CD14-positive monocyte (primary cell): ENCODE measurements around the gene TNFSF4. TPM values are rescaled to one million over a fixed set of nuclear protein-coding genes. Genes with fewer than 3 reads are reported as not detected.

Source experiments
- DNase-seq, 3 donors: peaks; one replicate each; pipeline ENCODE4 v3.0.0-alpha.2; 2011 to 2022
- H2AFZ ChIP-seq: 2 replicates; pipeline ENCODE4 v1.6.0; 2012; ENCODE audit warnings: mild to moderate bottlenecking, low read depth, low read length, inconsistent platforms; ENCODE audit not compliant: insufficient read depth, poor library complexity, severe bottlenecking
- H3K27ac ChIP-seq, 2 donors: 1 replicate in 1 of 2; 2 replicates in 1 of 2; pipeline ENCODE4 v1.5.1; 2012 to 2013; ENCODE audit warnings: low read length in 2 of 2, control low read depth in 1 of 2, inconsistent platforms in 1 of 2, low read depth in 1 of 2, mild to moderate bottlenecking in 1 of 2
- H3K27me3 ChIP-seq, 2 donors: one replicate each; pipeline versions ENCODE4 v1.6.0 to v1.6.1; 2011 to 2013; ENCODE audit warnings: low read length in 2 of 2; ENCODE audit not compliant: control insufficient read depth in 2 of 2, insufficient read depth in 2 of 2
- H3K36me3 ChIP-seq, 2 donors: replicated peaks in 1 of 2; 1 replicate in 1 of 2; 2 replicates in 1 of 2; pipeline versions ENCODE4 v1.5.1 to v1.6.1; 2012 to 2013; ENCODE audit warnings: low read length in 2 of 2, control low read depth in 1 of 2, inconsistent platforms in 1 of 2, mild to moderate bottlenecking in 1 of 2; ENCODE audit not compliant: insufficient read depth in 2 of 2, control insufficient read depth in 1 of 2
- H3K4me1 ChIP-seq, 2 donors: 1 replicate in 1 of 2; 2 replicates in 1 of 2; pipeline versions ENCODE4 v1.5.1 to v1.6.1; 2012 to 2013; ENCODE audit warnings: low read length in 2 of 2, control low read depth in 1 of 2, inconsistent platforms in 1 of 2, mild to moderate bottlenecking in 1 of 2, moderate library complexity in 1 of 2; ENCODE audit not compliant: insufficient read depth in 2 of 2, control insufficient read depth in 1 of 2
- H3K4me2 ChIP-seq: replicated peaks from 2 replicates; pipeline ENCODE3; 2012; ENCODE audit warnings: low read length, moderate library complexity, mild to moderate bottlenecking; ENCODE audit not compliant: poor library complexity, severe bottlenecking; ENCODE audit errors: extremely low read depth
- H3K4me3 ChIP-seq, 3 experiments: fragments of 200-600 bp in 1 of 3; sonication (generic) in 1 of 3; replicated peaks in 1 of 3; 1 replicate in 2 of 3; 2 replicates in 1 of 3; pipeline ENCODE4 v1.5.1; 2011 to 2013; ENCODE audit warnings: low read length in 3 of 3, mild to moderate bottlenecking in 3 of 3, control low read depth in 2 of 3, low read depth in 2 of 3, inconsistent platforms in 1 of 3, moderate library complexity in 1 of 3
- H3K79me2 ChIP-seq: 2 replicates; pipeline ENCODE4 v1.6.0; 2012; ENCODE audit warnings: mild to moderate bottlenecking, control low read depth, inconsistent platforms, low read length, moderate library complexity; ENCODE audit not compliant: insufficient read depth
- H3K9ac ChIP-seq: 2 replicates; pipeline ENCODE4 v1.6.0; 2017; ENCODE audit warnings: low read length, mild to moderate bottlenecking; ENCODE audit not compliant: insufficient read depth, poor library complexity, severe bottlenecking
- H3K9me3 ChIP-seq, 2 donors: replicated peaks in 1 of 2; 1 replicate in 1 of 2; 2 replicates in 1 of 2; pipeline versions ENCODE4 v1.5.1 to v1.6.1; 2012 to 2013; ENCODE audit warnings: low read length in 2 of 2, control low read depth in 1 of 2; ENCODE audit not compliant: control insufficient read depth in 1 of 2, insufficient read depth in 1 of 2
- H4K20me1 ChIP-seq: 2 replicates; pipeline ENCODE4 v1.6.0; 2012; ENCODE audit warnings: mild to moderate bottlenecking, low read length, control low read depth, moderate library complexity; ENCODE audit not compliant: insufficient read depth
- H3K27ac Mint-ChIP-seq, 7 donors: one replicate each; pipeline ENCODE4 v1.8.0; 2020; ENCODE audit warnings: mild to moderate bottlenecking in 7 of 7, mixed read lengths in 7 of 7, moderate library complexity in 6 of 7, inconsistent platforms in 2 of 7
- H3K27me3 Mint-ChIP-seq, 3 donors: one replicate each; pipeline ENCODE4 v1.8.0; 2021 to 2022; ENCODE audit warnings: low read depth in 3 of 3, mild to moderate bottlenecking in 3 of 3, mixed read lengths in 3 of 3, moderate library complexity in 3 of 3, inconsistent platforms in 1 of 3
- H3K36me3 Mint-ChIP-seq, 2 donors: one replicate each; pipeline ENCODE4 v1.8.0; 2020; ENCODE audit warnings: mixed read lengths in 2 of 2, inconsistent platforms in 1 of 2, mild to moderate bottlenecking in 1 of 2
- H3K4me1 Mint-ChIP-seq: one replicate; pipeline ENCODE4 v1.8.0; 2020; ENCODE audit warnings: mild to moderate bottlenecking, mixed read lengths
- H3K4me3 Mint-ChIP-seq, 2 donors: one replicate each; pipeline ENCODE4 v1.8.0; 2020; ENCODE audit warnings: mild to moderate bottlenecking in 2 of 2, mixed read lengths in 2 of 2, moderate library complexity in 1 of 2
- H3K9me3 Mint-ChIP-seq, 7 donors: one replicate each; pipeline ENCODE4 v1.8.0; 2020 to 2022; ENCODE audit warnings: mixed read lengths in 7 of 7, mild to moderate bottlenecking in 6 of 7, moderate library complexity in 6 of 7, inconsistent platforms in 2 of 7
- WGBS: methylation state at CpG from one replicate; pipeline ENCODE4 v1.1.5; 2013; ENCODE audit warnings: missing lambda C conversion rate; ENCODE audit not compliant: insufficient coverage; 5-methylcytosine and 5-hydroxymethylcytosine counted together
- intact Hi-C, 2 donors: fragments of 100-400 bp; cut with micrococcal nuclease; formaldehyde crosslinking; loops; one replicate each; pipeline versions ENCODE4 v1.15.0 to v1.15.1; 2023
- polyA plus RNA-seq, 3 donors: library from polyadenylated mRNA; depleted of rRNA in 1 of 3; unstranded in 2 of 3; stranded (reverse) in 1 of 3; fragments of 300-500 nt in 2 of 3; fragments of >200 nt in 1 of 3; fragmentation: Illumina TruSeq in 2 of 3; gene quantifications; 1 replicate in 2 of 3; 2 replicates in 1 of 3; pipeline ENCODE4 v1.2.3, GENCODE V29; 2012 to 2021
- TF ChIP-seq, protein P1 (sequence below): fragments of 200-600 bp; IDR thresholded peaks from one replicate; pipeline ENCODE4 v1.8.0; 2022; ENCODE audit warnings: antibody characterized with exemption, mild to moderate bottlenecking

The TNFSF4 gene
- polyA plus RNA-seq, 3 donors: 0.21 to 0.40 (median 0.38) TPM

DNA sequence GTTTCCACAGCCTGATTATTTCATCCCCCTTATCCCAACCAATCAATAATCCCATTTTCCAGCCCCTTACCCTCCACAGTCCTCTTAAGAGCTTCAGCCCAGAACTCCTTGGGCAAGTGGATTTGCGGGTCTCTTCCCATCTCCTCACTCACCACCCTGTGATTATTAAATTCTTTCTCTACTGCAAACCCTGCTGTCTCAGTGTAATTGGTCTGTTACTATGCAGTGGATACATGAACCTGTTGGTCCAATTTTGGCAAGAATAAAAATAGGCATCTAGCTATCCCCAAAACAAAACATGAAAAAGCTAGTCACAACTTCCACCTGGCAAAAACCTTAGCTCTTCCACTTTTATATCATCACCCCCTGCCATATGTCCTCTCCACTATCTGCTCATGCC lies 36.2 kb upstream of the TNFSF4 start:
- Histone ChIP-seq H3K79me2 (no peaks in the 10 kb centered on the region), H4K20me1 (no peaks in the 10 kb centered on the region), H3K4me1 (no peaks in the 10 kb centered on the region), H3K9me3 (peaks cover 19 to 21% of the 10 kb centered on the region in 2 donors), H3K9ac (no peak overlapping the region), H3K27ac (no peak overlapping the region), H3K36me3 (no peaks in the 10 kb centered on the region), H3K4me3 (no peak overlapping the region), H3K4me2 (no peak overlapping the region), H2AFZ (no peak overlapping the region), H3K27me3 (no peaks in the 10 kb centered on the region)
- peaks cover 0 to 3% of the 10 kb centered on the region in 2 donors for H3K36me3 Mint-ChIP-seq
- no peaks in the 10 kb centered on the region for H3K4me1 Mint-ChIP-seq
- H3K27me3 Mint-ChIP-seq: peaks cover 0 to 2% (median 0%) of the 10 kb centered on the region in 3 donors
- H3K4me3 Mint-ChIP-seq: no peak overlapping the region
- no peak for DNase-seq
- H3K9me3 Mint-ChIP-seq: peaks cover 13 to 40% (median 23%) of the 10 kb centered on the region in 7 donors
- intact Hi-C loops: no loop called here
- no CpG with 5 or more reads among the region's 1 CpG for WGBS
- H3K27ac Mint-ChIP-seq: no peak overlapping the region
- TF ChIP-seq, protein P1, sequence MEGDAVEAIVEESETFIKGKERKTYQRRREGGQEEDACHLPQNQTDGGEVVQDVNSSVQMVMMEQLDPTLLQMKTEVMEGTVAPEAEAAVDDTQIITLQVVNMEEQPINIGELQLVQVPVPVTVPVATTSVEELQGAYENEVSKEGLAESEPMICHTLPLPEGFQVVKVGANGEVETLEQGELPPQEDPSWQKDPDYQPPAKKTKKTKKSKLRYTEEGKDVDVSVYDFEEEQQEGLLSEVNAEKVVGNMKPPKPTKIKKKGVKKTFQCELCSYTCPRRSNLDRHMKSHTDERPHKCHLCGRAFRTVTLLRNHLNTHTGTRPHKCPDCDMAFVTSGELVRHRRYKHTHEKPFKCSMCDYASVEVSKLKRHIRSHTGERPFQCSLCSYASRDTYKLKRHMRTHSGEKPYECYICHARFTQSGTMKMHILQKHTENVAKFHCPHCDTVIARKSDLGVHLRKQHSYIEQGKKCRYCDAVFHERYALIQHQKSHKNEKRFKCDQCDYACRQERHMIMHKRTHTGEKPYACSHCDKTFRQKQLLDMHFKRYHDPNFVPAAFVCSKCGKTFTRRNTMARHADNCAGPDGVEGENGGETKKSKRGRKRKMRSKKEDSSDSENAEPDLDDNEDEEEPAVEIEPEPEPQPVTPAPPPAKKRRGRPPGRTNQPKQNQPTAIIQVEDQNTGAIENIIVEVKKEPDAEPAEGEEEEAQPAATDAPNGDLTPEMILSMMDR: no peak

DNA sequence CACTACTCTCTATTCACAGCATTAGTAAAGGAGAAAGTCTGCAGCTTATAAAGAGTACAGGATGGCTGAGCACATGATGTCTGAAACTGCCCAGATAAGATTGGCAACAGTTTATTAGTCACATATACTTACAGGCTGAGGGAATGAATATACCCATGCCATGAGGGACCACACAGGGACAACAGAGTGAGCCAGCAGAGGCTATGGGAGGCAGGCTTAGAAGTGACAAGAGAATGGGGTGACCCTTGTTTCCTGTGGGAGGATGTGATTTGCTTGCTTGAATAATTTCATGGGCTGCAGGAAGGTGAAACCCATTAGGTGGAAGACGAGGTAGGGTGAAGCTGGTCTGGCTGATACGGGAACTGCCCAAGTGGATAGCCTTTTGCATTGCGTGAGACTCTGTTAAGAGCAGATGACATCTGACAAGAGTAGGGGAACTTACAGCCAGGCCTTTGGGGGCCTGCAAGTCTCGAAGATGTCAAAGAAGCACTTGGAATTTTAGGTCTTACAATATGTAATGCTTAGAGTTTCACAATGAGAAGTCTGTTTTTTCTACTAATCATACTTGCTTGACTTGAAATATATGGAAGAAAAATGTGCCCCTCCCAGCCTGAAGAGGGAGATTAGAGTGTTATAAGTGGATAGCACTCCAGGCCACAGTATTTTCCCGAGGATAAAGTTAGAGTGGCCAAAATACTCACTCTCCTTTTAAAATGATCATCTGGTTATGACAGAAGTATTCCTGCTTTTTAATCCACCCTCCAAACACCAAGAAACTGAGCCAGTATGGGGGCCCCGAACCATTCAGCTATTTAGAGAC lies 34.6 kb upstream of the TNFSF4 start:
- peaks cover 0 to 3% of the 10 kb centered on the region in 2 donors for H3K36me3 Mint-ChIP-seq
- intact Hi-C loops: no loop called here
- no peaks in the 10 kb centered on the region for H3K79me2 ChIP-seq
- H3K27me3 ChIP-seq: no peaks in the 10 kb centered on the region
- peaks cover 10% of the 10 kb centered on the region for H3K4me1 Mint-ChIP-seq
- WGBS: 93% methylated on average over 3 of the region's 6 CpGs
- no peaks in the 10 kb centered on the region for H3K36me3 ChIP-seq
- peaks cover 19 to 21% of the 10 kb centered on the region in 2 donors for H3K9me3 ChIP-seq
- no peak overlapping the region for H3K4me3 Mint-ChIP-seq
- no peak overlapping the region for H3K4me2 ChIP-seq
- peak overlapping the region in 1 of 7 donors; percentile 13 for H3K27ac Mint-ChIP-seq
- H3K27ac ChIP-seq: no peak overlapping the region
- H3K27me3 Mint-ChIP-seq: no peaks in the 10 kb centered on the region
- no peak overlapping the region for H2AFZ ChIP-seq
- peaks cover 13 to 41% (median 25%) of the 10 kb centered on the region in 7 donors for H3K9me3 Mint-ChIP-seq
- no peak overlapping the region for H3K4me3 ChIP-seq
- TF ChIP-seq, protein P1: no peak
- no peak for DNase-seq
- no peaks in the 10 kb centered on the region for H3K4me1 ChIP-seq
- no peak overlapping the region for H3K9ac ChIP-seq
- no peaks in the 10 kb centered on the region for H4K20me1 ChIP-seq
